Lower leg skin (tissue), 3 donors: ENCODE data around the gene MUC5AC.

Source experiments
- CTCF ChIP-seq, 3 donors: fragments of 450-650 bp; IDR thresholded peaks; one replicate each; pipeline ENCODE4 v1.5.1; 2016; ENCODE audit warnings: antibody characterized with exemption in 3 of 3, mild to moderate bottlenecking in 3 of 3, moderate library complexity in 2 of 3
- POLR2A ChIP-seq, 2 donors: fragments of 450-650 bp; IDR thresholded peaks; one replicate each; pipeline ENCODE4 v1.6.1; 2016 to 2017; ENCODE audit warnings: antibody characterized with exemption in 2 of 2, mild to moderate bottlenecking in 1 of 2, moderate library complexity in 1 of 2

GRCh38 chr11:1217151-1217550 lies 59.4 kb downstream of the MUC5AC start:
- TF ChIP-seq POLR2A (IDR thresholded peaks at IDR 0.05) (no peak), CTCF (IDR thresholded peaks at IDR 0.05) (no peak)
